ENCODE results near the gene LOC101059915.
"Not testable (repeated sequence)": the region's sequence is repeated elsewhere in the genome, so short reads cannot be mapped to it uniquely, and the experiment has no call there.

Gene LOC101059915

DNA sequence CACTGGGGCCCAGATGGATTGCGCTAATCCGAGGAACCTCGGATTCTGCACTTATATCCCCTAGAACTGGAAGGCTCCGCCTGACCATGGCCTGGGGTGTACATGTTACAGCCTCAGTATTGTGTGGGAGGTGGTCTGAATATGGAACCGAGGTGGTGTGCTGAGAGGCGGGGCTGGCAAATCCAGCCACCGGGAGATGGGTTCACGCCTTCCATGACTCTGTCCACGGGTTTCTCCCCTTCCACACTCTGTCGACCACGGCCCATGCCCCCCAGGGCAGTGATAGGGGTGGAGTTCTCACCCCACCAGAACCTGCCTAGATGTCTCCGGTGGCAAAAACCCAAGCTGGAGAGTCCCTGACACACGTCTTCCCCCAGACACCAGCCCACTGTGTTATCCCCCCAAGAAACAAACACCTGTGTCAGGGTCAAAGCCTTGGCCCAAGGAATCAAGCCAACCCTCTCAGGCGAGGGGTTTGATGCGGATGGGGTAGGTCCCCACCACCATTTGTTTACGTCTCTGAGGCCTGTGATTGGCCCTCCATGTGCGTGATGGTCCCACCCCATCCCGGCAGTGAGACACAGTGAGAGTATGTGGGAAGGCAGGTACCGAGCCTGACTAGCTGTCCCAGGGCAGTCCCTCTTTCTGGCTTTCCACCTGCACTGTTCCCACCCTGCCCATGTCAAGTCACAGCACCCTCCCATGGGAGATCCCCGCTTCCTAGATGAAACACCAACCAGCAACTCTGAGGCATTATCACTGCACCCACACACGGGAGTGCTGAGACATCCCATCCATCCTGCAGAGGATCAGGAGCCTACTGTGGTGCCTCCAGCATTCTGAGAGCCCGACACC, 6.6 kb upstream of the LOC101059915 start:
- TF ChIP-seq, protein P1, sequence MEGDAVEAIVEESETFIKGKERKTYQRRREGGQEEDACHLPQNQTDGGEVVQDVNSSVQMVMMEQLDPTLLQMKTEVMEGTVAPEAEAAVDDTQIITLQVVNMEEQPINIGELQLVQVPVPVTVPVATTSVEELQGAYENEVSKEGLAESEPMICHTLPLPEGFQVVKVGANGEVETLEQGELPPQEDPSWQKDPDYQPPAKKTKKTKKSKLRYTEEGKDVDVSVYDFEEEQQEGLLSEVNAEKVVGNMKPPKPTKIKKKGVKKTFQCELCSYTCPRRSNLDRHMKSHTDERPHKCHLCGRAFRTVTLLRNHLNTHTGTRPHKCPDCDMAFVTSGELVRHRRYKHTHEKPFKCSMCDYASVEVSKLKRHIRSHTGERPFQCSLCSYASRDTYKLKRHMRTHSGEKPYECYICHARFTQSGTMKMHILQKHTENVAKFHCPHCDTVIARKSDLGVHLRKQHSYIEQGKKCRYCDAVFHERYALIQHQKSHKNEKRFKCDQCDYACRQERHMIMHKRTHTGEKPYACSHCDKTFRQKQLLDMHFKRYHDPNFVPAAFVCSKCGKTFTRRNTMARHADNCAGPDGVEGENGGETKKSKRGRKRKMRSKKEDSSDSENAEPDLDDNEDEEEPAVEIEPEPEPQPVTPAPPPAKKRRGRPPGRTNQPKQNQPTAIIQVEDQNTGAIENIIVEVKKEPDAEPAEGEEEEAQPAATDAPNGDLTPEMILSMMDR (IDR thresholded peaks at IDR 0.05; ENCODE audit: low read depth, low read length): no peak
- H3K4me3 ChIP-seq (ENCODE audit: low read depth, low read length): no peak overlapping the region

DNA sequence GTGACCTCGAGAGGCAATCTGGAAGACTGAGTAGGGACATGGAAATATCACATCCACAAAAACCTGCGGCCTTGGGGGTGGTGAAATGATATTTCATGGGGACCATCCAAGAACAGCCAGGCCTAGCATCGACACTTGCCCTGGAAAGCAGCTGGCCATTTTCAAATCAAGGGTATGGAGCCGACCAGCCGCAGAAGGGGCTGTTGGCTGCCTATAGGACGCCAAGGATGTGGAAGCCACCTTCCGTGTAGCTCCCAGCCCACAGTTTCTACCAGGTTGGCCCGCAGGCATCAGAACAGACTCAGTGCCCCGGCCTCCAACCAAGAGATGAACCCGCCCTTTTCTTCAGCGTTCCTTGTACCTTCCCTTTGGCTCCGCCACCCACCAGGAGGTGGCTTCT, 5.4 kb upstream of the LOC101059915 start:
- TF ChIP-seq, protein P1 (IDR thresholded peaks at IDR 0.05; ENCODE audit: low read depth, low read length): no peak

DNA sequence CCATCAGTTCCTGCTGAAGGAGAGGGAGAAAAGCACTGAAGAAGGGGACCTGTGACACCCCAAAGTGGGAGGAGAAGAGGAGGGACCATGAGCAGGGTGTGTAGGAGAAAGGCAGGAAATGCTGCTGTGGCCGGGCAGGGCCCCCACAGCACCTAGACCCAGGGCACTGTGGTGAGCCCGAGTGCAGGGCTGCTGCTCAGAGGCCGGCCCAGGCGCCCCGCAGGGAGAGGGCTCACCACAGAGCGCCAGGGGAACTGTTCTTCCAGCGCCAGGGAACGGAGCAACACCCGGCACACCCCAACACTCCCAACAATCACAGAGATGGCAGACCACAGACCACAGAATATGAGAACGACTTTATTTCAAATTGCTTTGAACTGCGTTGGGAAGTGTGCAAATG, 4.7 kb upstream of the LOC101059915 start:
- H3K4me3 ChIP-seq (ENCODE audit: low read depth, low read length): not testable (repeated sequence)

More for the DNA sequence above, 5.4 kb upstream of the LOC101059915 start:
- H3K4me3 ChIP-seq (ENCODE audit: low read depth, low read length): no peak overlapping the region

GRCh38 chrX:71663238-71663637, 4.1 kb upstream of the LOC101059915 start:
- H3K4me3 ChIP-seq (ENCODE audit: low read depth, low read length): not testable (repeated sequence)

DNA sequence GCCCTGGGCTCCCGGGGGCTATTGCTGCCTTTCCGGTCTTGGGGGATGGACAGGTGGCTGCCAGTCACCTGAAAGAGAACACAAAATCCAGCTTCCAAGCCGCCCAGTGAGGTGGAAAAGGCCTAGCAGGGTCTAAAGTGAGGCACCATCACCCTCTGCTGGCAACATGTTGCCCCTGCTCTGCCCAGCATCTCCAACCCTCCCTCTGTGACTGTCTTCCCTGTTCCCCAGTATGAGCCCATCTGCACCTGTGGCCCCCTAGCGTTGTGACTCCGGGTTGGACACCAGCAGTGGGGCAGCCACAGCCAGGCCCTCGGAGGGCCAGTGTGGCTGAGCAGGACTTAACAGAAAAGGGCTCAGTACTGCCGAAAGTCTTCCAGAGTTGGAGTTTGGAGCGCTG, 3.1 kb upstream of the LOC101059915 start:
- H3K4me3 ChIP-seq (ENCODE audit: low read depth, low read length): not testable (repeated sequence)

DNA sequence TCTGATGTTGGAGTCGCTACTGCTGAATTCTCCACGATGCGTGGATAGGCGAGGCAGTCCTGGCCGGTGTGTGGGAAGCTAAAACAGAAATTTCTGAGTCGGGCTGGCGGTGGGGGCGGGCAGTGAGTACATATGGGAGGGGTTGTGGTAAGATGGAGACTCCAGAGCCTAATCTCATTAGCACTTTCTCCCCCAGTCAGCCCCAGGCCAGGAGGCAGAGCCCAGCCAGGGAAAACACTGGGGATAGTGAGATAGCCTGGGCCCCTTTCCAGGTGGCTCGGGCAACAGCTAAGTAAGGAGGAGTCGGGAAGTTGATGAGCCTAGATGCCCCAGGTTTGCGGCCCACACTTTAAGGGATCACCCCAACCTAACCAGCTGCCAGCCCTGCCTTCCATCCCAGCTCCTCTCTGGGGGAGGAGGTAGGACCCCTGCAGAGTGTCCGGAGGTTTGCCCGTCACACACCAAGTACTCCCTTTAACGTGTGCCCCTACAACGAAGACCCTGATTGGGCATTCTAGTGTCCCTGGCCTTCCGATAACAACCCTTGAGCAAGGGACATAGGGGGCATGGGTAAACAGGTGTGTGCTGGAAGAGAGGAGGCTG, 2.4 kb upstream of the LOC101059915 start:
- H3K4me3 ChIP-seq (ENCODE audit: low read depth, low read length): no peak overlapping the region
- TF ChIP-seq, protein P1 (IDR thresholded peaks at IDR 0.05; ENCODE audit: low read depth, low read length): no peak

- H3K4me3 ChIP-seq (ENCODE audit: low read depth, low read length): no peak overlapping the region
- TF ChIP-seq, protein P1 (IDR thresholded peaks at IDR 0.05; ENCODE audit: low read depth, low read length): no peak
Measured at GRCh38 chrX:71665747-71666146, 1.6 kb upstream of the LOC101059915 start.

DNA sequence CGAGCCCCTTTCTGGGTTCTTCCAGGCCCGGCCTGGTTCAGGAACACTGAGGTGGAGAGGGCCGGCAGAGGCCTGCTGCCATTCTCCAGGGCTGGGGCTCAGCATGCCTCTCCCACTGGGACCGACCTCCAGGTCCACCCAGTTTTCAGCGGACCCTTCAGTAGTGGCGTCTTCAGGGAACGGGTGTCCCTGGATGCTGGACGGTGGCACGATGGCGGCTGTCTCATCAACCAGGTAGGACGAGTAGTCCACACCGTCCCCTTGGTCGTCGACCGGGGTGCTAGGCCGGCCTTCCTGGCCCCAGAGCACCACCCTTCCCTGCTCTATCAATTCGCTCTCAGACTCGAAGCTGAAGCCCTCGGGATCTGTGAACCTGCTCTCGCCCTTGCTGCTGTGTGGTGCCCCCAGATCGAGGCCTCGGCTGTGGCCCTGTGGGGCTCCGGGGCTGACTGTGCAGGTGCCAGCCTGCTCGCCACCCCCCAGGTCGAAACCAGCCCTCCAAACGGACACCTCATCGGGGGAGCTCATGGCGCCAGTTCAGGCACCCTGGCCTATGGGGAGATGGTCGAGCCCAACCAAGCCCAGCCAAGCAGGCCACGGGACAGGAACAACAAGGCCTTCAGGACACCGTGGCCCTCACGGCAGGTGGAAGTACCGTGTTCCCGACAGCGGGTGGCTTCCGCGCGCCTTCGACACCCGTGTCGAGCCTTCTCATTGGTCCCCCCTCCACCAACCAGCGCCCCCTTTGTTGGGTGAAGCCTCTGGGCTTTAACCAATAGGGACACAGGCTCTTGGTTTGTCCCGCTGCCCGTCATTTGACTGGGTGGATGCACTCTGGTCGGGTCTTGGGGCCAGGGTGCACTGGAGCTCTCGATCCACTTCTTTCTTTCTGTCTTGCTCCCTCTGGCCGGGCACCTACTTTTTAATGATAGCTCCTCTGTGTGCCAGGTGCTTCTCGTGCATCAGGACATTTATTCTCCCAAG, 814 bp upstream of the LOC101059915 start:
- TF ChIP-seq, protein P1 (IDR thresholded peaks at IDR 0.05; ENCODE audit: low read depth, low read length): no peak
- H3K4me3 ChIP-seq (ENCODE audit: low read depth, low read length): no peak overlapping the region

All from WI38 (cell line).